NCI-H524 (cell line): ENCODE data around the gene COL4A5.
A peak's percentile ranks its signal among the peaks of the same experiment; 100 is the strongest.
"Not testable (repeated sequence)": the region's sequence is repeated elsewhere in the genome, so short reads cannot be mapped to it uniquely, and the experiment has no call there.

Experiments used
- DNase-seq, 2 experiments: peaks; one replicate each; lab custom pipeline; 2025; lab: John Stamatoyannopoulos, UW

The COL4A5 gene

DNA sequence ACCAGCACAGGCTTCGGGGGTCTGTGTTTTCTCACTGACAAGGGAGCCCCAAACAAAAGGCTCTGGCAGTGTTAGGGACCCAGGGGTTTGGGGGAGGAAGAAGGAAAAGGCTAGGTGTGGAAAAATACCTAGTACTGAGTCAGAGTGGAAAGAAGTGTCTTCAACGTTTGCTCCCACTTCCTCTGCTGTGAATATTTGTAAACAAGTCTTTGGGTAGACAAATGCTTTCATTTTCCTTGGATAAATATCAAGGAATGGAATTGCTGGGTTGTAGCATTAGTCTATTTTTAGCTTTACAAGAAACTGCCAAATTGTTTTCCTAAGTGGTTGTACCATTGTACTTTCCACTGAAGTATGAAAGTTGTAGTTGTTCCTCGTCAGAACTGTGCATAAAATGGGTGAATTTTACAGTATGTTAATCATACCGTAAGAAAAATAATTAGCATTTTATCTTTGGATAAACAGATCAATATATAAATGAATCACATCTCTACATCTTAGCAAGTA lies 17.4 kb downstream of the COL4A5 start:
- no peak for DNase-seq

DNA sequence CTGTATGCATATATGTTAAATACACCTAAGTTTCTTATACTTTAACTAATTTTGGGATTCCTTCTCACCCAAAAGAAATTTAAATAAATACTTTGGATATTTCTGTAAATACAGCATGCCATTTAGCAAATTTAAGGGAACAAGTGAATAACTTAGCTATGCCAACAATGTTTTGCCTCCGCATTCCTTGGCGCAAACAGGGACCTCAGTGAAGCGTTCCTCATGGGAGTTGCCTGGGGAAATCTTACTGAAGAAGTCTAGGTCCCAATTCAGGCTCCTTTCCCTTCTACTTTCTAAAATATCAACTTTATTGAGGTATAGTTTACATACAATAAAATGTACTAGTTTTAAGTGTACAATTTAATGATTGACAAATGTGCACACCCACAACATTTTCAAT lies 25.0 kb downstream of the COL4A5 start:
- no peak for DNase-seq

DNA sequence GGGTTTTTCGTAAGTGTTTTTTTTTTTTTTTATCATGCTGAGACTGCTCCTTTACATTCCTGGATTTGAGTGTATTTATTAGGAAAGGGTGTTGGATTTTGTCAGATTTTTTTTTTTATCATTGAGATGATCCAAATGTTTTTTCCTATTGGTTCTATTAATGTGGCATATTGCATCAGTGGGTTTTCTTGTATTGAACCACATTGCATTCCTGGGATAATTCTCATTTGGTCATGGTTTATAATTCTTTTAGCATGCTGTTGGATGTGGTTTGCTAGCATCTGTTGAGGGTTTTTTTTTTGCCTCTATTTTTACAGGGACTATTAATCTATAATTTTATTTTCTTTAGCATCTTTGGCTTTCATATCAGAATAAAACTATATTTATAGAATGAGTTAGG lies 28.8 kb downstream of the COL4A5 start:
- DNase-seq, result no peak

DNA sequence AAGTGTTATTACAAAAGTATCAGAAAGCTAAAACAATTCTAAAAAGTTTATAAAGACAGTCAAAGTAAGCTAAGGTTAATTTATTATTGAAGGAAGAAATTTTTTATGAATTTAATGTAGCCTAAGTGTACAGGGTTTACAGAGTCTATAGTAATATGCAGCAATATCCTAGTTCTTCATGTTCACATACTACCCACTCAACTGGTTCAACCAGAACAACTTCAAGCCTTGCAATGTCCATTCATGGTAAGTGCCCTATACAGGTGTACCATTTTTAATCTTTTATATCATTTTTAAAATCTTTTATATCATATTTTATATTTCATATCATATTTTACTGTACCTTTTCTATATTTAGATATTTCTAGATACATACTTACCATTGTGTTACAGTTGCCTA lies 34.3 kb downstream of the COL4A5 start:
- DNase-seq, result no peak

DNA sequence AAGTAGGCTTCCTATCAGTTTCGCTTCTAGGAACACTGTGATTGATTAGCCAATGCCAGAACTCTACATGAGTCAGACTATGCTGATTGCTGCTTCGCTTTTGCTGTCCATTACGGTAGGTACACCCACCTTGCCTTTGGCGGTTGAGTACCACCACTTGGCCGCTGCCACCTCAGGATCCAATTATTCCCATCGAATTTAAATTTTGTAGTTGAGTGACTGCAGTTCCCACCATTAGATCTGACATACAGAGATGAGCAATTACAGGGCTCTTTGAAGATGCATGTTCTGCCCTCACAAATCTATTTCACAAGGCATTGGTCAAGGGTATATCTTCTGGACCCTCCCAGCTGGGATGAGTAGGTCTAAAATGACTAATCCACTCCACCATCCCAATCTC lies 41.9 kb downstream of the COL4A5 start:
- DNase-seq, result not testable (repeated sequence)

DNA sequence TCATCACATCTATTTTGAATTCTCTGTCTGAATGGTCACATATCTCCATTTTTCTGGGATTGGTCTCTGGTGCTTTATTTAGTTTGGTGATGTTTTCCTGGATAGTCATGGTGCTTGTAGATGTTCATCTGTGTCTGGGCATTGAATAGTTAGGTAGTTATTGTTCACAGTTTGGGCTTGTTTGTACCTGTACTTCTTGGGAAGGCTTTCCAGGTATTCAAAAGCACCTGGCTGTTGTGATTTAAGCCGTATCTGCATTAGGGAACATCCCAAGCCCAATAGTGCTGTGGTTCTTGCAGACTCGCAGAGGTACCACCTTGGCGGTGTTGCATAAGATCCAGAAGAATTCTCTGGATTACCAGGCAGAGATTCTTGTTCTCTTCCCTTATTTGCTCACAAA lies 44.6 kb downstream of the COL4A5 start:
- no peak for DNase-seq

DNA sequence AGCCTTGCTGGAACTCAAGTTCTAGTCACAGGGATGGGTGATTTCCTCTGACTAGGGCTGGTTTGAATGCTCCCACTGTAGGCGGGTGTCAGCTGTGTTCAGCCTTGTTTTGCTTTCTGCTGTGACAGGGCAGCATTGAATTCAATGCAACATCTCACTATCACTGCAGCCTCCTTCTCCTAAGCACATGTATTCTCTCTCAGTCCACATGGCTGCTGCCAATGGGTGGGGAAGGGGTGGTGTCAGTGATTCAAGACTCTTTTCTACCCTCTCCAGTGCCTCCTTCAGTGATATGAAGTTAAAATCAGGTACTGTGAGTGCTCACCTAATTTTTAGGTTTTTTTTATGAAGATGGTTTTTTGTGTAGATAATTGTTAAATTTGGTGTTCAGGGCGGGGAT lies 46.3 kb downstream of the COL4A5 start:
- DNase-seq, result no peak

DNA sequence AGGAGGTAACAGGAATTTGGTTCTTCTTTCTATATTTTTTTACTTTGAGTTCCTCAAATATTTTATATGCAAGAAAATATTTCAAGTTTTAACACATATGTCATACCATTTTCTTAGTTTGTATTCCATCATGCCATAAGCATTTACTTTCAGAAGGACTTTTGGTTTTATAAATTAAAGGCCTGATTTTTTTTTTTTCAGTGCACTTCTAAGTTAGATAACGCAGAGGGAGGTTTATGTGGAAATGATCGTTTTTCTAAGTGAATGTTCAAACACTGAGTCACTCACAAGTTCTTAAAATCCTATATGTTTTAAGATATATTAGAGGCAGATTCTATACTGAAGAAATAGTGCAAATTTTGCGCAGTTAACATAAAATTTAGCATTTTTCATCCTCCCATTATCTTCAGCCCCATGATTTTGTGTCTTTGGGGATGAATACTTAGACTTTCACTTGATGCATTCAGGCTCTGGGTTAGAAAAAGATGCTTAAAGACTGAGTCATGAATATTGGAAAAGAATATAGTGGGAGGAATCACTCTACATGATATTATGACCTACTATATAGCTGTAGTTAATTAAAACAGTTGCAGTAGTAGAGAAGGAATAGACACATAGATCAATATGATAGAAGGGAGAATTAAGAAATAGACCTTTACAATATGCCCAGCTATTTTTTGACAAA lies 54.9 kb downstream of the COL4A5 start:
- DNase-seq, result no peak

DNA sequence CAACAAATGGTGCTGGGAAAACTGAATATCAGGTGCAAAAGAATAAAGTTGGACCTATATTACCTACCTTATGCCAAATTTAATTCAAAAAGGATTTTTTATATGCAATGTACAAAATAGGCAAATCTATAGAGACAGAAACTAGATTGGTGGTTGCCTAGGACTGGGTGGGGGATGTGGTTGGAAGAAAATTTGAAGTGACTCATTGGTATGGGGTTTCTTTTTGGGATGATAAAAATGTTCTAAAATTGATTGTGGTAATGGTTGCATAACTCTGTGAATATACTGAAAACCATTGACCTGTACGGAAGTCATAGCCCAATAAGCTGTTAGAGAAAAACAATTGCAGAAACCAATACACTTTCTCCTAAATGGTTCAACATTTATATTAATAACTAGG lies 72.1 kb downstream of the COL4A5 start:
- DNase-seq, result no peak

DNA sequence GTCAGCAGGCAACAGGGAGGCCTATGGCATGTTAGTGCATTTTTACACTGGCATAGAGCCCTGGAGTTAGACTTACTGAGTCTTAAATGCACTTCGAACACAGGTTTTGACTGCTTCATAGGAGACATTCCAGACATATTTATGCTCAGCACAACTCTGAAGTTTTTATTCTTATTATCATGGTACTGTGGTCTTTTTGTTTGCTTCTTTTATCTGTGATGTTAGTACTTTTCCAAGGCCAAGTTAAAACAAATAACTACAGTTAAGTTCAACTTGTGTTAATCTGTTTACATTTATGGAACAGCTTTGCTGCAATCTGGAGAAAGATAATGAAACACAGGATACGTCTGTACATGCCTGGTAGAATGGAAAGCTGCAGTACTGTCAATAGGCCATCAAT lies 76.5 kb downstream of the COL4A5 start:
- no peak for DNase-seq

DNA sequence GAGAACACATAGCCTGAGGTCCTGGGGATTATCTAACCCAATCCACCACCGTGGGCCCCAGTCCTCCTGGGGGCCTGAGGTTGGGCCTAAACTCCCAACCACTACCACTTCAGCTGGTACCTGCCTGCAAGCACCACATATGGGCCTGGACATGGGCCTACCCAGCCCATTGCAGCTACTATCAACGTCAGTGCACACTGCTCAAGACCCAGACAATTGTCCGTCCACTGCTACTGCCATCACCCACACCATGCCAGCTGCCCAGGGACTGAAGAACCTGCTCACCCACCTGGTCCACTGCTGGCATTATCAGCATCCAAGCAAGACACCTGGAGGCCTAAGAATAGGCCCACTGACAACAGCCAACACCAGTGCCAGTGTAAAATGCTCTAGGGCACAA lies 88.1 kb downstream of the COL4A5 start:
- no peak for DNase-seq

DNA sequence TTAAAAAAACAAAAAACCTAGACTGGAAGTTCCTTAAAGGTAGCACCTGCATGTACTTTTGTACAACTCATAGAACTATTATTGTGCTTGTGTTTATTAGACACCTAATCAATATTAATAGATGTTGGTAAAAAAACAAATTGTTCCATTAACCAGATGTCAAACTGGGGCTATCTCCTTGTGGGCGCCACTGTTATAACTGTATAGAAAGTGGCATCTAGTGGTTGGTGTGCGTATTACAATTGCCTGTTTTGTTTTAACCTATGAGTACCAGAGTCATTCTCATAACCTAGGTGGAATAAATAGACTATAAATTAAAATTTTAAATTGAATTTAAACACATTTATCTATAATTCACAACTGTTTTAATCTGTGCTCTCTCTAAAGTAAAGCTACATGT lies 97.4 kb downstream of the COL4A5 start:
- DNase-seq, result peak in 1 of 2 experiments; percentile 61

DNA sequence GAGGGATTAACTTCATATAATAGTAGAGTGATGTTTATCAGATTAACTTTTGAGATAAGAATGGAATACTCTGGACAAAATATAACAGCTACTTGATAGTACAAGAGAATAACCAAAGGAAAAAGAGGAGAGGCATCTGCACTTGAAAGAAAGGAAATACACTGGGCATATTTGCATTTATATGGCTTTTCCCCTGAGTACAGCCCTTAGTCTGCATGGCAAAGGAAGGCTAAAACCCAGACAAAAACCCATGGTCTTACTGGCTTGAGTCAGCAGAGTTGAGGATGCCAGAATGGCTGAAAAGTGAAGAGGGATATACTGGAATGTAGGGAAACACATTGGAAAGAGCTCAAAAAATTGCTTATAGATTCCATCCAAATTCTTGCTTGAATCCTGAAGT lies 101.6 kb downstream of the COL4A5 start:
- DNase-seq, result no peak

DNA sequence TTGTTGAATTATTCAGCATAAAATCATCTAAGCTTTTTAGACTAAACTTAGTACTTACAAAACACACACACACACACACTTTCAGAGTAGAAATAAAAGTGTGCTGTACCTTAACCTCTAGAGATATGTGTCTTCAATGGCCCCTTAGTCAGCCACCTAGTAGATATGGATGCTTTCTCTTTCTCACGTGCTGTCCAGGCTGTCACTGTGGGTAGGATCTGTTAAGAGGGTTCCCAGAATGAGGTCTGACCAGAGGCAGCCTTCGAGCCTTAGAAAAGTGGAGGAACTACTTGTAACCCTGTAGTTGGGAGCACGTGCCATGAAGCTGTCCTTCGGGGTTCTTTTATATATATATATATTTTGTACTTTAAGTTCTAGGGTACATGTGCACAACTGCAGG lies 117.9 kb downstream of the COL4A5 start:
- DNase-seq, result no peak

DNA sequence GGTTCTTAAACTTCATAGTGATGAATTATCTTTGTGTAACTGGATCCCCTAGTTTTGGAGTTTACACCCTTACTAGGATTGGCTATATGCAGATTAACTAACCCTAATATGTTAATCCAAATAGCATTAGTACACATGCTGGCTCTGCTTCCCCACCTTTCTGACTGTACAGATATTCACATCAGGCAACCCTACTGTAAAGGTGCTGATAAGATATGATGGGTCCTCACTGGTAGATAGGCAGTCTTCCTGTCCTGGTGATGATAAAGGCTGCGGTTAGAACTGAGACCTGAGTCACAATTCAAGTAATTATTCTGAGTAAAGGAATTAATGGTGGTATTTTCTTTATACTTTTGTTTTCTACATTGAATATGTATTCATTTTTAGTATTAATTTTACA lies 118.6 kb downstream of the COL4A5 start:
- DNase-seq, result no peak

DNA sequence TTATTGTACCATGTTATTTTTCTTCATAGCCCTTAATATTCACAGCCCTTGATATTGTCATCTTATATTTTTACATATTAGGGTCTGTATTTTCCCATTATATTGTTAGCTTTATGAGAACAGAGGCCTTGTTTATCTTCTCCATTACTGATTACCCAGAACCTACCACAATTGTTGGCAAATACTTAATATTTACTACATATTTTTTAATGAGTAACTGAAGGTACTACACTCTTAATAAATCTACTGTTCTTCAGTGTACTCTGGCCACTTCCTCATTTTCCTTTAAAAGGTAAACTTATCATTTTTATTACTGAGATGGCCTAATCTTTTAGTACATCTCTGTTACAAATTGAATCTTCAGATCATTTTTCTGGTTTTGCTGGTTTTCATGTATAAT lies 133.5 kb downstream of the COL4A5 start:
- no peak for DNase-seq

DNA sequence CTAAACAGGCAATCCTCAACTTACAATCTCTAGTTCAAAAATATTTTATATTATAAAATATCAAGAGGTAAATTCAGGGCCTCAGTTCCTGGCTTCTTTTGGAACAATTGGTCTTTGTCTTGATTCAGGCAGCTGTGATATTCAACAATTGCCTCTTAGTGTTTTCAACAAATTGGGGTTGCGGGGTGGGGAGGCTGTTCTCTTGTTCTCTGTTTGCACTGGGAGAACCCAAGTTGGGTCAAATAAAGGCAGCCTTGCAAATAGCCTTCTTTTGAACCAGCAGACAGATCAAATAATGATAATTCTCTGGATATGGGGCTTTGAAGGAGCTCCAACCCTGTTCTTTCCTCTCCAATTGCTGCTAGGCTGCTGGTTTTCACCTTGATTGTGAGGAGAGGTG lies 142.5 kb downstream of the COL4A5 start:
- DNase-seq, result no peak

DNA sequence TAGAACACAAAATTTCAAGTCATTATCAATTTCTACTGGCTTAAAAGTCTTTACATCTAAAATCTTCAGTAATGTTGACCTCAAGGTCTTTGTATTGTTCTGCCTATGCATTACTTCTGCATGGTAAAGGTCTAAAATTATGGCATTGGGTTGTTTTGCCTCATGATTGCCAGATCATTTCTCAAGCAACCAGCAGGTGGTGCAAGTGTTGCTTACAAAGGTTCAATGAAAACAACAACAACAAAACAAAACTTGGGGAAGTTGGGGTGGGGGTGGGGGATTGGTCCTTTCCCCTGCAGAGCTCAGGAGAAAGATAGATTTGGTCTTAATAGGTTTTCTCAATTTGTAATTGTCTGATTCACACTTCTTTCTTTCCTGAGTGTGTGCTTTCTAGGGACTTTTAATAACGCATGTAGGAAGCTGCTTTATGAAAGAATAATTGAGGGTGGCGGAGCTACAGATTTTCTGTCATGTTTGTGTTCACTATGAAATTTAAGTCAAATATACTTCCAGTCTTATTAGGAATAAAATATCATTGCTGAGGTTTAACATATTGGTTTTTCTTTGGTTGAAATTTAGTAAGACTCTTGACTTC lies 145.1 kb downstream of the COL4A5 start:
- peak in 1 of 2 experiments; percentile 20 for DNase-seq

DNA sequence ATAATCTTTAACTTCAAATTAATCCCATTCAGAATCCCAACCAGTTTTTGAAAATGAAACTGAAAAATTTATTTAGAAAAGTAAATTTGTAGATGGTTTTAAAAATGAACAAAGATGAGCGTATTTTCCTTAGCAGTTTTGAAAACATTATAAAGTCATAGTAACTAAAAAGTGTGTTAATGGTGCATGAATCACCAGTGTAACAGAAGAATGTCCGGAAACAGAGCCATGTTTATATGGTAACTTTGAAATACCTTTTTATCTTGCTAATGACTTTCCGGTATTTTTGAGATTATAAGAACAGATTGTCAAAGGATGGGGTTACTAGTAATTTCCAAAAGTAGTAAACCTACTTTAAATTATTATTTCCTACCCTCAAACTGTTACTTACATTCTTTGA lies 150.9 kb downstream of the COL4A5 start:
- no peak for DNase-seq

DNA sequence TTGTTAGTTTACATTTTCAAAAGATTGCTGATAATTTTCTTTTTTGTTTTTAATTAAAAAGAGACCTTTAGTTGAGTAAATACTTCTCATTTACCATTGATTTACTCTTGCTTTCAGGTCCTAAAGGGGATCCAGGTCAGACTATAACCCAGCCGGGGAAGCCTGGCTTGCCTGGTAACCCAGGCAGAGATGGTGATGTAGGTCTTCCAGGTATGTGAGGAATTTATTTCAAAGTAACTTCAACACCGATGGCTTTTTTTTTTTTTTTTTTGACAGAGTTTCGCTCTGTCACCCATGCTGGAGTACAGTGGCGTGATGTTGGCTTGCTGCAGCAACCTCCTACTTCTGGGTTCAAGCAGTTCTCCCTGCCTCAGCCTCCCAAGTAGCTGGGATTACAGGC lies 161.6 kb downstream of the COL4A5 start:
- no peak for DNase-seq

DNA sequence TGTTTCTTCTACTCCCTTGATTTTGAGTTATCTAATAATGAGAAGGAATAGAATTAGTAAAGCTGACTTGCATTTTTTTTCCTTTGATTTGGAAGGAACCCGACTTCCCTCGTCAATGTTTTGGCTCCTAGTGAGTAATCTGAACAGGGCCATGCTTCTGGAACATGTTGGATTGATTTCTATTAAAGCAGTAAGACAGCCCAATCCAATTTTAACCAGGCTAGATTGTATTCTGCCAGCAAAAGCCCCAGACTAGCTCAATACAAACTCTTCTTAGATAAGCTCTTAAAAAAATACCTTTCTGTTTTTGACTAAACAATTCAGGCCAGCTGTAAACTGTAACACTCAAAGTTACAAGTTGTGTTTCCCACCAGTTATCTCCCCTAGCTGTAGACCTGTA lies 170.5 kb downstream of the COL4A5 start:
- DNase-seq, result no peak

DNA sequence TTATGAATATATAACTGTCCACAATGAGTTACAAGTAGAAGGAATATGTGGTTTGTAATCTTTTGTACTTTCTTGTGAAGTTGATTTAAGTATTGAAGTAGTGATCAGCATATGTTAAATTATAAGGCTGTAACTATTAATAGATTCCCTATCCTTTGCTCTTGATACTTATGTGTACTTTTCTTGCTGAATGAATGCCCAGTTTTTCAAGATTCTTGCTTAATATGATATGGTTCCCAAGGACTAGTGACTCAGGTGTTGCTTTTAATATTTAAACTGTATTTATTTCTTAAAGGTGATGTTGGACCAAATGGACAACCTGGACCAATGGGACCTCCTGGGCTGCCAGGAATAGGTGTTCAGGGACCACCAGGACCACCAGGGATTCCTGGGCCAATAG lies 175.0 kb downstream of the COL4A5 start:
- DNase-seq, result no peak

DNA sequence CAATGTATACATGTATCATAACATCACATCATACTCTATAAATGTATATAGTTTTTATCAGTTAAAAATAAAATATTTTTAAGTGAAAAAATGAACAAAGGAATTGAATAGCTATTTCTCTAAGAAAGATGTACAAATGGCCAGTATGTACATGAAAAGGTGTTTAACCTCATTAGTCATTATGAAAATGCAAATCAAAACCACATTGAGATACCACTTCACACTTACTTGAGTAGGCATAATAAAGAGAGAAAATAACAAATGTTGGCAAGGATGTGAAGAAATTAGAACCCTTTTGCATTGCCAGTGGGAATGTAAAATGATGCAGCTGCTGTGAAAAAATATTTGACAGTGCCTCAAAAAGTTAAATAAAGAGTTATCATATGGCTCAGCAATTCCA lies 201.2 kb downstream of the COL4A5 start:
- DNase-seq, result no peak
